Central memory CD4-positive, alpha-beta T cell (primary cell): ENCODE measurements around the gene RNF149.
"Not testable (repeated sequence)": the region's sequence is repeated elsewhere in the genome, so short reads cannot be mapped to it uniquely, and the experiment has no call there.

Experiments used
- DNase-seq: peaks from one replicate; pipeline ENCODE4 v3.0.0; 2022

RNF149 gene

GRCh38 chr2:101331202-101331601 lies 22.7 kb upstream of the RNF149 start:
- DNase-seq, result no peak

- peak; percentile 28 for DNase-seq
Observed at GRCh38 chr2:101330253-101330933, 21.9 kb upstream of the RNF149 start.

- DNase-seq, result peak; percentile 42
Observed at GRCh38 chr2:101329026-101329425, 20.5 kb upstream of the RNF149 start.

GRCh38 chr2:101328474-101329007 lies 20.0 kb upstream of the RNF149 start:
- peak; percentile 79 for DNase-seq

- no peak for DNase-seq
Observed at GRCh38 chr2:101327863-101328394, 19.4 kb upstream of the RNF149 start.

GRCh38 chr2:101325425-101325824 lies 16.9 kb upstream of the RNF149 start:
- no peak for DNase-seq

- not testable (repeated sequence) for DNase-seq
Observed at GRCh38 chr2:101316568-101316967, 8.1 kb upstream of the RNF149 start.

GRCh38 chr2:101311696-101312017 lies 3.2 kb upstream of the RNF149 start:
- DNase-seq, result no peak

GRCh38 chr2:101310834-101311695 lies 2.6 kb upstream of the RNF149 start:
- DNase-seq, result peak; percentile 67

- DNase-seq, result no peak
Observed at GRCh38 chr2:101310090-101310833, 1.8 kb upstream of the RNF149 start.

GRCh38 chr2:101307950-101308431 lies 510 bp downstream of the RNF149 start:
- DNase-seq, result peak; percentile 21

- DNase-seq, result no peak
Observed at GRCh38 chr2:101307503-101307902, 998 bp downstream of the RNF149 start.

GRCh38 chr2:101306410-101306809 lies 2.1 kb downstream of the RNF149 start:
- DNase-seq, result no peak

GRCh38 chr2:101305492-101306078 lies 2.9 kb downstream of the RNF149 start:
- no peak for DNase-seq

GRCh38 chr2:101305035-101305434 lies 3.5 kb downstream of the RNF149 start:
- no peak for DNase-seq

GRCh38 chr2:101303688-101304087 lies 4.8 kb downstream of the RNF149 start:
- DNase-seq, result no peak

- no peak for DNase-seq
Observed at GRCh38 chr2:101302016-101302415, 6.5 kb downstream of the RNF149 start.

- no peak for DNase-seq
Observed at GRCh38 chr2:101300836-101301235, 7.7 kb downstream of the RNF149 start.

GRCh38 chr2:101300164-101300563 lies 8.3 kb downstream of the RNF149 start:
- DNase-seq, result no peak

- DNase-seq, result no peak
Observed at GRCh38 chr2:101299604-101300003, 8.9 kb downstream of the RNF149 start.

- DNase-seq, result no peak
Observed at GRCh38 chr2:101297383-101297782, 11.1 kb downstream of the RNF149 start.

GRCh38 chr2:101296371-101296770 lies 12.1 kb downstream of the RNF149 start:
- DNase-seq, result no peak
